Natural killer cell (primary cell): ENCODE data around the gene HLA-DPB1. TPM values are rescaled to one million over a fixed set of nuclear protein-coding genes. Genes with fewer than 3 reads are reported as not detected.

Experiments used
- ATAC-seq, 3 donors: fragments of 150-1000 bp in 2 of 3; fragments of 200-7000 bp in 1 of 3; cut with Tn5 transposase; 1 replicate in 1 of 3; 2 replicates in 2 of 3; pipeline ENCODE4 v1.10.0; 2021; ENCODE audit warnings: mild to moderate bottlenecking in 2 of 3, moderate library complexity in 2 of 3
- DNase-seq, 2 donors: peaks; one replicate each; pipeline versions ENCODE4 v3.0.0 to v3.0.0-alpha.2; 2013 to 2021; ENCODE audit warnings: mixed read lengths in 1 of 2
- H3K27ac ChIP-seq: one replicate; pipeline ENCODE4 v1.5.1; 2013; ENCODE audit warnings: mild to moderate bottlenecking, low read length
- H3K27me3 ChIP-seq: one replicate; pipeline ENCODE4 v1.6.1; 2013; ENCODE audit warnings: low read length; ENCODE audit not compliant: control insufficient read depth, insufficient read depth
- H3K36me3 ChIP-seq: one replicate; pipeline ENCODE4 v1.6.1; 2013; ENCODE audit warnings: low read length; ENCODE audit not compliant: control insufficient read depth, insufficient read depth
- H3K4me1 ChIP-seq: one replicate; pipeline ENCODE4 v1.6.1; 2013; ENCODE audit warnings: low read length; ENCODE audit not compliant: control insufficient read depth, insufficient read depth
- H3K4me3 ChIP-seq: one replicate; pipeline ENCODE4 v1.5.1; 2013; ENCODE audit warnings: low read length
- H3K9me3 ChIP-seq: one replicate; pipeline ENCODE4 v1.6.1; 2013; ENCODE audit warnings: low read length; ENCODE audit not compliant: control insufficient read depth, insufficient read depth
- H3K27ac Mint-ChIP-seq, 2 donors: one replicate each; pipeline ENCODE4 v1.8.0; 2022; ENCODE audit warnings: mild to moderate bottlenecking in 2 of 2, mixed read lengths in 2 of 2, moderate library complexity in 1 of 2
- H3K27me3 Mint-ChIP-seq, 2 donors: one replicate each; pipeline ENCODE4 v1.8.0; 2022; ENCODE audit warnings: low read depth in 2 of 2, mixed read lengths in 2 of 2
- H3K36me3 Mint-ChIP-seq: one replicate; pipeline ENCODE4 v1.8.0; 2022; ENCODE audit warnings: mixed read lengths
- H3K4me1 Mint-ChIP-seq, 2 donors: one replicate each; pipeline ENCODE4 v1.8.0; 2022; ENCODE audit warnings: mixed read lengths in 2 of 2
- H3K4me3 Mint-ChIP-seq: one replicate; pipeline ENCODE4 v1.8.0; 2022; ENCODE audit warnings: mild to moderate bottlenecking, moderate library complexity, mixed read lengths
- H3K9me3 Mint-ChIP-seq, 2 donors: one replicate each; pipeline ENCODE4 v1.8.0; 2022; ENCODE audit warnings: mixed read lengths in 2 of 2
- CTCF ChIP-seq: fragments of 200-600 bp; IDR thresholded peaks from one replicate; pipeline ENCODE4 v1.8.0; 2022; ENCODE audit warnings: antibody characterized with exemption
- WGBS: methylation state at CpG from one replicate; pipeline ENCODE4 v1.1.7; 2013; ENCODE audit warnings: missing lambda C conversion rate; ENCODE audit not compliant: insufficient coverage; 5-methylcytosine and 5-hydroxymethylcytosine counted together
- intact Hi-C: fragments of 100-400 bp; cut with micrococcal nuclease; formaldehyde crosslinking; loops from one replicate; pipeline ENCODE4 v1.14.2; 2022
- total RNA-seq, 4 donors: library from RNA; stranded (reverse); fragments of 120-200 nt in 1 of 4; gene quantifications; one replicate each; pipeline versions ENCODE4 v1.2.3 to v1.2.4, GENCODE V29; 2013 to 2022

The HLA-DPB1 gene
- total RNA-seq, 3 donors from 2014 or later (not counting 1 experiment from before 2014, with no cell fraction given), result 55.2 to 131 (median 77.1) TPM

- DNase-seq (no peak), ATAC-seq (no peak)
- peaks cover 39 to 49% of the 10 kb centered on the region in 2 donors for H3K27me3 Mint-ChIP-seq
- H3K27ac ChIP-seq, result no peak overlapping the region
- no peaks in the 10 kb centered on the region for H3K36me3 Mint-ChIP-seq
- no peaks in the 10 kb centered on the region for H3K9me3 Mint-ChIP-seq
- 86% methylated on average over 9 of the region's 9 CpGs for WGBS
- H3K9me3 ChIP-seq, result no peaks in the 10 kb centered on the region
- H3K27ac Mint-ChIP-seq, result no peak overlapping the region
- no peak overlapping the region for H3K4me3 ChIP-seq
- no peak overlapping the region for H3K4me3 Mint-ChIP-seq
- TF ChIP-seq CTCF, result no peak
- H3K4me1 Mint-ChIP-seq, result no peaks in the 10 kb centered on the region
- H3K36me3 ChIP-seq, result no peaks in the 10 kb centered on the region
- intact Hi-C loops, result no loop called here
- H3K4me1 ChIP-seq, result no peaks in the 10 kb centered on the region
- H3K27me3 ChIP-seq, result no peaks in the 10 kb centered on the region
These were observed 26.3 kb upstream of the HLA-DPB1 start for GRCh38 chr6:33049323-33050013.

- H3K9me3 ChIP-seq, result no peaks in the 10 kb centered on the region
- no peak for TF ChIP-seq CTCF
- ATAC-seq, result no peak
- peaks cover 36 to 42% of the 10 kb centered on the region in 2 donors for H3K27me3 Mint-ChIP-seq
- no peak overlapping the region for H3K4me3 Mint-ChIP-seq
- H3K4me1 ChIP-seq, result no peaks in the 10 kb centered on the region
- no peaks in the 10 kb centered on the region for H3K36me3 Mint-ChIP-seq
- no peaks in the 10 kb centered on the region for H3K27me3 ChIP-seq
- DNase-seq, result no peak
- H3K9me3 Mint-ChIP-seq, result no peaks in the 10 kb centered on the region
- H3K4me1 Mint-ChIP-seq, result no peaks in the 10 kb centered on the region
- H3K27ac ChIP-seq, result no peak overlapping the region
- no peaks in the 10 kb centered on the region for H3K36me3 ChIP-seq
- WGBS, result 87% methylated on average over 6 of the region's 6 CpGs
- H3K4me3 ChIP-seq, result no peak overlapping the region
- no peak overlapping the region for H3K27ac Mint-ChIP-seq
- intact Hi-C loops, result no loop called here
These were observed 25.6 kb upstream of the HLA-DPB1 start for GRCh38 chr6:33050014-33050810.

- no peak for TF ChIP-seq CTCF
- peaks cover 0 to 15% of the 10 kb centered on the region in 2 donors for H3K4me1 Mint-ChIP-seq
- Histone ChIP-seq H3K4me1 (no peaks in the 10 kb centered on the region), H3K9me3 (no peaks in the 10 kb centered on the region), H3K27ac (no peak overlapping the region), H3K36me3 (no peaks in the 10 kb centered on the region), H3K27me3 (no peaks in the 10 kb centered on the region), H3K4me3 (no peak overlapping the region)
- H3K4me3 Mint-ChIP-seq, result no peak overlapping the region
- H3K27me3 Mint-ChIP-seq, result peaks cover 19 to 21% of the 10 kb centered on the region in 2 donors
- H3K9me3 Mint-ChIP-seq, result no peaks in the 10 kb centered on the region
- DNase-seq, result no peak
- H3K27ac Mint-ChIP-seq, result no peak overlapping the region
- intact Hi-C loops, result no loop called here
- ATAC-seq, result no peak
- H3K36me3 Mint-ChIP-seq, result no peaks in the 10 kb centered on the region
These were observed 23.2 kb upstream of the HLA-DPB1 start for GRCh38 chr6:33052627-33053026.
